HL-60 (cell line): Measurements from ENCODE around the gene ADAM12.

ENCODE experiments used
- CTCF ChIP-seq: IDR thresholded peaks from one replicate; pipeline ENCODE4 v1.5.1; 2011; ENCODE audit warnings: low read length, control low read depth, inconsistent platforms; ENCODE audit not compliant: insufficient read depth
- POLR2AphosphoS5 ChIP-seq: IDR thresholded peaks from 2 replicates; pipeline ENCODE4 v1.6.1; 2012; ENCODE audit warnings: low read depth
- TF ChIP-seq, protein P1 (sequence below): IDR thresholded peaks from 2 replicates; pipeline ENCODE4 v1.6.1; 2012; ENCODE audit warnings: low read depth; ENCODE audit not compliant: insufficient replicate concordance

- TF ChIP-seq, protein P1, sequence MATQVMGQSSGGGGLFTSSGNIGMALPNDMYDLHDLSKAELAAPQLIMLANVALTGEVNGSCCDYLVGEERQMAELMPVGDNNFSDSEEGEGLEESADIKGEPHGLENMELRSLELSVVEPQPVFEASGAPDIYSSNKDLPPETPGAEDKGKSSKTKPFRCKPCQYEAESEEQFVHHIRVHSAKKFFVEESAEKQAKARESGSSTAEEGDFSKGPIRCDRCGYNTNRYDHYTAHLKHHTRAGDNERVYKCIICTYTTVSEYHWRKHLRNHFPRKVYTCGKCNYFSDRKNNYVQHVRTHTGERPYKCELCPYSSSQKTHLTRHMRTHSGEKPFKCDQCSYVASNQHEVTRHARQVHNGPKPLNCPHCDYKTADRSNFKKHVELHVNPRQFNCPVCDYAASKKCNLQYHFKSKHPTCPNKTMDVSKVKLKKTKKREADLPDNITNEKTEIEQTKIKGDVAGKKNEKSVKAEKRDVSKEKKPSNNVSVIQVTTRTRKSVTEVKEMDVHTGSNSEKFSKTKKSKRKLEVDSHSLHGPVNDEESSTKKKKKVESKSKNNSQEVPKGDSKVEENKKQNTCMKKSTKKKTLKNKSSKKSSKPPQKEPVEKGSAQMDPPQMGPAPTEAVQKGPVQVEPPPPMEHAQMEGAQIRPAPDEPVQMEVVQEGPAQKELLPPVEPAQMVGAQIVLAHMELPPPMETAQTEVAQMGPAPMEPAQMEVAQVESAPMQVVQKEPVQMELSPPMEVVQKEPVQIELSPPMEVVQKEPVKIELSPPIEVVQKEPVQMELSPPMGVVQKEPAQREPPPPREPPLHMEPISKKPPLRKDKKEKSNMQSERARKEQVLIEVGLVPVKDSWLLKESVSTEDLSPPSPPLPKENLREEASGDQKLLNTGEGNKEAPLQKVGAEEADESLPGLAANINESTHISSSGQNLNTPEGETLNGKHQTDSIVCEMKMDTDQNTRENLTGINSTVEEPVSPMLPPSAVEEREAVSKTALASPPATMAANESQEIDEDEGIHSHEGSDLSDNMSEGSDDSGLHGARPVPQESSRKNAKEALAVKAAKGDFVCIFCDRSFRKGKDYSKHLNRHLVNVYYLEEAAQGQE: no peak
- no peak for TF ChIP-seq CTCF
- TF ChIP-seq POLR2AphosphoS5: no peak
Measured at GRCh38 chr10:126109893-126110292, 278.4 kb downstream of the ADAM12 start.
